Liver (tissue), 9 donors: ENCODE measurements around the gene BTBD9. TPM values are rescaled to one million over a fixed set of nuclear protein-coding genes. Genes with fewer than 3 reads are reported as not detected.

Experiments
- DNase-seq: peaks from one replicate; pipeline ENCODE4 v3.0.0-alpha.2; 2017; ENCODE audit warnings: low spot score
- H3K27ac ChIP-seq, 2 donors: one replicate each; pipeline ENCODE4 v1.7.0; 2013; ENCODE audit warnings: inconsistent platforms in 2 of 2, low read length in 2 of 2, control low read depth in 1 of 2, low read depth in 1 of 2, mild to moderate bottlenecking in 1 of 2
- H3K27me3 ChIP-seq, 4 donors: one replicate each; pipeline versions ENCODE4 v1.6.1 to v1.7.0; 2013; ENCODE audit warnings: low read length in 3 of 4, inconsistent platforms in 1 of 4, mild to moderate bottlenecking in 1 of 4, moderate library complexity in 1 of 4; ENCODE audit not compliant: control insufficient read depth in 4 of 4, insufficient read depth in 4 of 4
- H3K36me3 ChIP-seq, 4 donors: one replicate each; pipeline versions ENCODE4 v1.6.1 to v1.7.0; 2013; ENCODE audit warnings: low read length in 3 of 4, mild to moderate bottlenecking in 3 of 4, low read depth in 1 of 4, moderate library complexity in 1 of 4; ENCODE audit not compliant: control insufficient read depth in 4 of 4, insufficient read depth in 3 of 4
- H3K4me1 ChIP-seq, 4 donors: one replicate each; pipeline versions ENCODE4 v1.6.1 to v1.7.0; 2013; ENCODE audit warnings: low read length in 3 of 4, mild to moderate bottlenecking in 3 of 4, moderate library complexity in 1 of 4; ENCODE audit not compliant: control insufficient read depth in 4 of 4, insufficient read depth in 4 of 4
- H3K4me3 ChIP-seq, 3 donors: one replicate each; pipeline versions ENCODE4 v1.6.1 to v1.7.0; 2013; ENCODE audit warnings: low read length in 3 of 3, control low read depth in 1 of 3, low read depth in 1 of 3, mild to moderate bottlenecking in 1 of 3
- H3K9ac ChIP-seq, 2 donors: one replicate each; pipeline ENCODE4 v1.7.0; 2013; ENCODE audit warnings: low read length in 2 of 2, mild to moderate bottlenecking in 2 of 2, moderate library complexity in 2 of 2, control low read depth in 1 of 2, low read depth in 1 of 2
- H3K9me3 ChIP-seq, 4 donors: one replicate each; pipeline versions ENCODE4 v1.6.1 to v1.7.0; 2013; ENCODE audit warnings: low read length in 3 of 4; ENCODE audit not compliant: control insufficient read depth in 4 of 4
- CTCF ChIP-seq: fragments of 150-350 bp; IDR thresholded peaks from 2 replicates; pipeline ENCODE4 v1.5.1; 2017; ENCODE audit warnings: improper control_type of control experiment, low read depth, low read length; ENCODE audit not compliant: missing input control
- EGR1 ChIP-seq, 2 donors: IDR thresholded peaks; 2 replicates each; pipeline ENCODE4 v1.6.1; 2016 to 2018; ENCODE audit warnings: antibody characterized with exemption in 2 of 2, low read depth in 2 of 2
- FOXA1 ChIP-seq: IDR thresholded peaks from 2 replicates; pipeline ENCODE4 v1.6.1; 2016; ENCODE audit warnings: antibody characterized with exemption
- FOXA2 ChIP-seq: IDR thresholded peaks from 2 replicates; pipeline ENCODE4 v1.6.1; 2016; ENCODE audit warnings: antibody characterized with exemption
- GABPA ChIP-seq, 2 donors: IDR thresholded peaks in 1 of 2; conservative IDR thresholded peaks in 1 of 2; 2 replicates each; pipeline ENCODE4 v1.6.1; 2016; ENCODE audit warnings: antibody characterized with exemption in 2 of 2, mild to moderate bottlenecking in 1 of 2, moderate library complexity in 1 of 2
- HNF4A ChIP-seq, 2 donors: conservative IDR thresholded peaks; 2 replicates each; pipeline ENCODE4 v1.6.1; 2016; ENCODE audit warnings: antibody characterized with exemption in 2 of 2, mild to moderate bottlenecking in 2 of 2
- HNF4G ChIP-seq: IDR thresholded peaks from 2 replicates; pipeline ENCODE4 v1.6.1; 2016; ENCODE audit warnings: antibody characterized with exemption
- JUND ChIP-seq, 2 donors: IDR thresholded peaks; 2 replicates each; pipeline ENCODE4 v1.6.1; 2016; ENCODE audit warnings: antibody characterized with exemption in 2 of 2
- NR2F2 ChIP-seq: IDR thresholded peaks from 2 replicates; pipeline ENCODE4 v1.6.1; 2016; ENCODE audit warnings: antibody characterized with exemption
- RAD21 ChIP-seq, 2 donors: IDR thresholded peaks; 2 replicates each; pipeline ENCODE4 v1.6.1; 2016; ENCODE audit warnings: antibody characterized with exemption in 2 of 2, mild to moderate bottlenecking in 2 of 2
- RXRA ChIP-seq, 2 donors: IDR thresholded peaks; 2 replicates each; pipeline ENCODE4 v1.6.1; 2017 to 2018; ENCODE audit warnings: antibody characterized with exemption in 2 of 2, mild to moderate bottlenecking in 1 of 2
- SP1 ChIP-seq: IDR thresholded peaks from 2 replicates; pipeline ENCODE4 v1.6.1; 2018; ENCODE audit warnings: antibody characterized with exemption, mild to moderate bottlenecking
- TAF1 ChIP-seq: conservative IDR thresholded peaks from 2 replicates; pipeline ENCODE4 v1.6.1; 2016; ENCODE audit warnings: antibody characterized with exemption, mild to moderate bottlenecking
- YY1 ChIP-seq: IDR thresholded peaks from 2 replicates; pipeline ENCODE4 v1.6.1; 2016; ENCODE audit warnings: antibody characterized with exemption, mild to moderate bottlenecking
- ZBTB33 ChIP-seq: IDR thresholded peaks from 2 replicates; pipeline ENCODE4 v1.6.1; 2016; ENCODE audit warnings: antibody characterized with exemption
- WGBS: extraction: QIAGEN DNeasy Blood & Tissue Kit; methylation state at CpG from one replicate; pipeline ENCODE4 v1.1.7; 2013; 5-methylcytosine and 5-hydroxymethylcytosine counted together
- polyA plus RNA-seq, 2 donors: library from polyadenylated mRNA; stranded (reverse) in 1 of 2; unstranded in 1 of 2; fragments of 200-250 nt in 1 of 2; fragments of >200 nt in 1 of 2; fragmentation: Nextera tagmentation in 1 of 2; extraction: Ambion mirVana in 1 of 2; gene quantifications; one replicate each; pipeline versions ENCODE4 v1.2.1 to v1.2.3, GENCODE V29; 2013 to 2015
- total RNA-seq, 2 donors: library from RNA; depleted of rRNA; stranded (reverse); fragments of >200 nt; gene quantifications; one replicate each; pipeline ENCODE4 v1.2.3, GENCODE V29; 2014
- TF ChIP-seq, protein P1 (sequence below): IDR thresholded peaks from 2 replicates; pipeline ENCODE4 v1.6.1; 2016; ENCODE audit warnings: antibody characterized with exemption
- TF ChIP-seq, protein P2 (sequence below): IDR thresholded peaks from 2 replicates; pipeline ENCODE4 v1.6.1; 2016; ENCODE audit warnings: antibody characterized with exemption, mild to moderate bottlenecking
- TF ChIP-seq, protein P3 (sequence below): IDR thresholded peaks from 2 replicates; pipeline ENCODE4 v1.6.1; 2016; ENCODE audit warnings: antibody characterized with exemption
- donor health status: healthy.
- donor health status: healthy.
- donor health status: healthy.
- donor health status: healthy.
- donor health status: healthy.

The BTBD9 gene
- total and polyA plus RNA-seq, 4 donors = 2.0 to 12.4 (median 5.7) TPM

DNA sequence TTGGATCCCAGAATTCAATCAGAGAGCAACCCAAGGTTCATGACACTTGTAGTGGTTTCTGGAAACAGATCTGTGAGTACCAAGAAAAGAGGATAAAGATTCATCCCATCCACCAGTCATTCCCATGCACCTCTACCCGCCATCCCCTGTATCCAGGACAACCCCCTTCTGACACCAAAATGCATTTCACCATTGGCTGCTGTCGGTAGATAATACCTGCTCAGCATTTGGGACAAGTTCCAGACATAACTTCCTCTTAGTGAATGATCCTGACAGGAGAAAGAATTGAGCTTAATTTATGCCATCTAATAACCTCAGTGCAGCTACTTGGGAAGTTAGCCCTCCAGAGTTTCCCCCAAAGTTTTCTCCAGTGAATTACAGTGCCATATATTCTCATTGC is 491.1 kb downstream of the BTBD9 start:
- 89% methylated on average over 2 of the region's 2 CpGs for WGBS
- peaks cover 8 to 18% (median 10%) of the 10 kb centered on the region in 4 donors for H3K36me3 ChIP-seq
- TF ChIP-seq EGR1 (IDR thresholded peaks at IDR 0.05; ENCODE audit: low read depth in 2 of 2) = no peak
- no peak for TF ChIP-seq FOXA2
- TF ChIP-seq, protein P1, sequence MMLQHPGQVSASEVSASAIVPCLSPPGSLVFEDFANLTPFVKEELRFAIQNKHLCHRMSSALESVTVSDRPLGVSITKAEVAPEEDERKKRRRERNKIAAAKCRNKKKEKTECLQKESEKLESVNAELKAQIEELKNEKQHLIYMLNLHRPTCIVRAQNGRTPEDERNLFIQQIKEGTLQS = no peak
- TF ChIP-seq HNF4G = no peak
- TF ChIP-seq, protein P2, sequence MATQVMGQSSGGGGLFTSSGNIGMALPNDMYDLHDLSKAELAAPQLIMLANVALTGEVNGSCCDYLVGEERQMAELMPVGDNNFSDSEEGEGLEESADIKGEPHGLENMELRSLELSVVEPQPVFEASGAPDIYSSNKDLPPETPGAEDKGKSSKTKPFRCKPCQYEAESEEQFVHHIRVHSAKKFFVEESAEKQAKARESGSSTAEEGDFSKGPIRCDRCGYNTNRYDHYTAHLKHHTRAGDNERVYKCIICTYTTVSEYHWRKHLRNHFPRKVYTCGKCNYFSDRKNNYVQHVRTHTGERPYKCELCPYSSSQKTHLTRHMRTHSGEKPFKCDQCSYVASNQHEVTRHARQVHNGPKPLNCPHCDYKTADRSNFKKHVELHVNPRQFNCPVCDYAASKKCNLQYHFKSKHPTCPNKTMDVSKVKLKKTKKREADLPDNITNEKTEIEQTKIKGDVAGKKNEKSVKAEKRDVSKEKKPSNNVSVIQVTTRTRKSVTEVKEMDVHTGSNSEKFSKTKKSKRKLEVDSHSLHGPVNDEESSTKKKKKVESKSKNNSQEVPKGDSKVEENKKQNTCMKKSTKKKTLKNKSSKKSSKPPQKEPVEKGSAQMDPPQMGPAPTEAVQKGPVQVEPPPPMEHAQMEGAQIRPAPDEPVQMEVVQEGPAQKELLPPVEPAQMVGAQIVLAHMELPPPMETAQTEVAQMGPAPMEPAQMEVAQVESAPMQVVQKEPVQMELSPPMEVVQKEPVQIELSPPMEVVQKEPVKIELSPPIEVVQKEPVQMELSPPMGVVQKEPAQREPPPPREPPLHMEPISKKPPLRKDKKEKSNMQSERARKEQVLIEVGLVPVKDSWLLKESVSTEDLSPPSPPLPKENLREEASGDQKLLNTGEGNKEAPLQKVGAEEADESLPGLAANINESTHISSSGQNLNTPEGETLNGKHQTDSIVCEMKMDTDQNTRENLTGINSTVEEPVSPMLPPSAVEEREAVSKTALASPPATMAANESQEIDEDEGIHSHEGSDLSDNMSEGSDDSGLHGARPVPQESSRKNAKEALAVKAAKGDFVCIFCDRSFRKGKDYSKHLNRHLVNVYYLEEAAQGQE = no peak
- no peak for TF ChIP-seq SP1
- no peak for TF ChIP-seq NR2F2
- TF ChIP-seq, protein P3, sequence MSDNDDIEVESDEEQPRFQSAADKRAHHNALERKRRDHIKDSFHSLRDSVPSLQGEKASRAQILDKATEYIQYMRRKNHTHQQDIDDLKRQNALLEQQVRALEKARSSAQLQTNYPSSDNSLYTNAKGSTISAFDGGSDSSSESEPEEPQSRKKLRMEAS = no peak
- TF ChIP-seq JUND (IDR thresholded peaks at IDR 0.05) = no peak
- no peak for TF ChIP-seq CTCF
- TF ChIP-seq TAF1 = no peak
- no peak for TF ChIP-seq RAD21 (IDR thresholded peaks at IDR 0.05)
- no peak for TF ChIP-seq FOXA1
- TF ChIP-seq GABPA (IDR thresholded peaks at IDR 0.05 in 1 of 2, conservative IDR thresholded peaks at IDR 0.05 in 1 of 2) = no peak
- no peak for TF ChIP-seq RXRA (IDR thresholded peaks at IDR 0.05)
- no peak for TF ChIP-seq ZBTB33
- TF ChIP-seq YY1 = no peak

GRCh38 chr6:38146734-38147027 is 493.0 kb downstream of the BTBD9 start:
- no peaks in the 10 kb centered on the region for H3K4me1 ChIP-seq
- TF ChIP-seq, protein P3 = no peak
- TF ChIP-seq ZBTB33 (no peak), EGR1 (IDR thresholded peaks at IDR 0.05; ENCODE audit: low read depth in 2 of 2) (no peak), NR2F2 (no peak), FOXA1 (no peak), RAD21 (IDR thresholded peaks at IDR 0.05) (no peak), HNF4G (no peak), HNF4A (conservative IDR thresholded peaks at IDR 0.05) (no peak), FOXA2 (no peak), JUND (IDR thresholded peaks at IDR 0.05) (no peak), RXRA (IDR thresholded peaks at IDR 0.05) (no peak), SP1 (no peak)
- TF ChIP-seq, protein P2 = no peak
- H3K27me3 ChIP-seq = no peaks in the 10 kb centered on the region
- no peak overlapping the region for H3K4me3 ChIP-seq
- no peak overlapping the region for H3K27ac ChIP-seq
- no peak for DNase-seq
- no peak overlapping the region for H3K9ac ChIP-seq
- H3K9me3 ChIP-seq = no peaks in the 10 kb centered on the region
- WGBS = 95% methylated on average over 1 of the region's 1 CpG
- H3K36me3 ChIP-seq = peaks cover 3 to 17% (median 8%) of the 10 kb centered on the region in 4 donors

More for the DNA sequence above, 491.1 kb downstream of the BTBD9 start:
- no peak for DNase-seq
- no peak overlapping the region for H3K27ac ChIP-seq
- no peak overlapping the region for H3K4me3 ChIP-seq
- H3K4me1 ChIP-seq = no peaks in the 10 kb centered on the region
- H3K9me3 ChIP-seq = no peaks in the 10 kb centered on the region
- H3K9ac ChIP-seq = no peak overlapping the region
- no peaks in the 10 kb centered on the region for H3K27me3 ChIP-seq
